Measurements from ENCODE around the gene CSMD2.
A peak's percentile ranks its signal among the peaks of the same experiment; 100 is the strongest.

CSMD2 gene

GRCh38 chr1:33928251-33928650 is 236.8 kb downstream of the CSMD2 start:
- no peak overlapping the region for H3K27ac ChIP-seq (ENCODE audit: low read depth, low read length, severe bottlenecking)
- H3K4me3 ChIP-seq (ENCODE audit: extremely low read depth, insufficient read depth, low read length, poor library complexity, severe bottlenecking) = no peak overlapping the region
- no peaks in the 10 kb centered on the region for H3K4me1 ChIP-seq (ENCODE audit: control insufficient read depth, insufficient read depth, low read length, poor library complexity, severe bottlenecking)
- no peaks in the 10 kb centered on the region for H3K36me3 ChIP-seq (ENCODE audit: control insufficient read depth, insufficient read depth, low read length)
- H3K9me3 ChIP-seq (ENCODE audit: control insufficient read depth, low read length) = no peaks in the 10 kb centered on the region

GRCh38 chr1:33927721-33928120 is 237.3 kb downstream of the CSMD2 start:
- no peak overlapping the region for H3K27ac ChIP-seq (ENCODE audit: low read depth, low read length, severe bottlenecking)
- H3K4me3 ChIP-seq (ENCODE audit: extremely low read depth, insufficient read depth, low read length, poor library complexity, severe bottlenecking) = no peak overlapping the region
- no peaks in the 10 kb centered on the region for H3K9me3 ChIP-seq (ENCODE audit: control insufficient read depth, low read length)
- WGBS, 2 experiments (ENCODE audit: insufficient coverage in 2 of 2) = 82 to 92% methylated on average over 1 to 2 of the region's 2 CpGs
- no peaks in the 10 kb centered on the region for H3K4me1 ChIP-seq (ENCODE audit: control insufficient read depth, insufficient read depth, low read length, poor library complexity, severe bottlenecking)
- no peaks in the 10 kb centered on the region for H3K36me3 ChIP-seq (ENCODE audit: control insufficient read depth, insufficient read depth, low read length)

- Histone ChIP-seq H3K27ac (ENCODE audit: low read depth, low read length, severe bottlenecking) (no peak overlapping the region), H3K4me3 (ENCODE audit: extremely low read depth, insufficient read depth, low read length, poor library complexity, severe bottlenecking) (no peak overlapping the region), H3K36me3 (ENCODE audit: control insufficient read depth, insufficient read depth, low read length) (no peaks in the 10 kb centered on the region), H3K9me3 (ENCODE audit: control insufficient read depth, low read length) (no peaks in the 10 kb centered on the region), H3K4me1 (ENCODE audit: control insufficient read depth, insufficient read depth, low read length, poor library complexity, severe bottlenecking) (no peaks in the 10 kb centered on the region)
- 92 to 97% methylated on average over 5 to 7 of the region's 8 CpGs for WGBS, 2 experiments (ENCODE audit: insufficient coverage in 2 of 2)
Measured at GRCh38 chr1:33925586-33925985, 239.4 kb downstream of the CSMD2 start.

GRCh38 chr1:33921281-33921680 is 243.7 kb downstream of the CSMD2 start:
- no peak overlapping the region for H3K27ac ChIP-seq (ENCODE audit: low read depth, low read length, severe bottlenecking)
- H3K4me3 ChIP-seq (ENCODE audit: extremely low read depth, insufficient read depth, low read length, poor library complexity, severe bottlenecking) = no peak overlapping the region
- WGBS, 2 experiments (ENCODE audit: insufficient coverage in 2 of 2) = 93 to 95% methylated on average over 3 to 4 of the region's 5 CpGs
- H3K4me1 ChIP-seq (ENCODE audit: control insufficient read depth, insufficient read depth, low read length, poor library complexity, severe bottlenecking) = no peaks in the 10 kb centered on the region
- H3K9me3 ChIP-seq (ENCODE audit: control insufficient read depth, low read length) = no peaks in the 10 kb centered on the region
- peaks cover 3% of the 10 kb centered on the region for H3K36me3 ChIP-seq (ENCODE audit: control insufficient read depth, insufficient read depth, low read length)

GRCh38 chr1:33918368-33918767 is 246.7 kb downstream of the CSMD2 start:
- Histone ChIP-seq H3K9me3 (ENCODE audit: control insufficient read depth, low read length) (no peaks in the 10 kb centered on the region), H3K27ac (ENCODE audit: low read depth, low read length, severe bottlenecking) (no peak overlapping the region), H3K4me1 (ENCODE audit: control insufficient read depth, insufficient read depth, low read length, poor library complexity, severe bottlenecking) (no peaks in the 10 kb centered on the region), H3K4me3 (ENCODE audit: extremely low read depth, insufficient read depth, low read length, poor library complexity, severe bottlenecking) (no peak overlapping the region), H3K36me3 (ENCODE audit: control insufficient read depth, insufficient read depth, low read length) (peaks cover 3% of the 10 kb centered on the region)
- WGBS, 2 experiments (ENCODE audit: insufficient coverage in 2 of 2) = 90 to 100% methylated on average over 1 of the region's 1 CpG

- peaks cover 3% of the 10 kb centered on the region for H3K36me3 ChIP-seq (ENCODE audit: control insufficient read depth, insufficient read depth, low read length)
- WGBS, 2 experiments (ENCODE audit: insufficient coverage in 2 of 2) = 87 to 88% methylated on average over 10 to 11 of the region's 11 CpGs
- no peak overlapping the region for H3K27ac ChIP-seq (ENCODE audit: low read depth, low read length, severe bottlenecking)
- H3K4me1 ChIP-seq (ENCODE audit: control insufficient read depth, insufficient read depth, low read length, poor library complexity, severe bottlenecking) = no peaks in the 10 kb centered on the region
- H3K9me3 ChIP-seq (ENCODE audit: control insufficient read depth, low read length) = no peaks in the 10 kb centered on the region
- H3K4me3 ChIP-seq (ENCODE audit: extremely low read depth, insufficient read depth, low read length, poor library complexity, severe bottlenecking) = no peak overlapping the region
Measured at GRCh38 chr1:33916786-33917185, 248.2 kb downstream of the CSMD2 start.

GRCh38 chr1:33914531-33914930 is 250.5 kb downstream of the CSMD2 start:
- H3K4me3 ChIP-seq (ENCODE audit: extremely low read depth, insufficient read depth, low read length, poor library complexity, severe bottlenecking) = no peak overlapping the region
- H3K36me3 ChIP-seq (ENCODE audit: control insufficient read depth, insufficient read depth, low read length) = peaks cover 3% of the 10 kb centered on the region
- H3K27ac ChIP-seq (ENCODE audit: low read depth, low read length, severe bottlenecking) = no peak overlapping the region
- H3K4me1 ChIP-seq (ENCODE audit: control insufficient read depth, insufficient read depth, low read length, poor library complexity, severe bottlenecking) = no peaks in the 10 kb centered on the region
- H3K9me3 ChIP-seq (ENCODE audit: control insufficient read depth, low read length) = no peaks in the 10 kb centered on the region
- WGBS, 2 experiments (ENCODE audit: insufficient coverage in 2 of 2) = 56 to 100% methylated on average over 1 to 2 of the region's 2 CpGs

- no peaks in the 10 kb centered on the region for H3K9me3 ChIP-seq (ENCODE audit: control insufficient read depth, low read length)
- no peaks in the 10 kb centered on the region for H3K36me3 ChIP-seq (ENCODE audit: control insufficient read depth, insufficient read depth, low read length)
- no peak overlapping the region for H3K4me3 ChIP-seq (ENCODE audit: extremely low read depth, insufficient read depth, low read length, poor library complexity, severe bottlenecking)
- peaks cover 4% of the 10 kb centered on the region for H3K4me1 ChIP-seq (ENCODE audit: control insufficient read depth, insufficient read depth, low read length, poor library complexity, severe bottlenecking)
- no peak overlapping the region for H3K27ac ChIP-seq (ENCODE audit: low read depth, low read length, severe bottlenecking)
- WGBS, 2 experiments (ENCODE audit: insufficient coverage in 2 of 2) = 90 to 93% methylated on average over 11 of the region's 11 CpGs
Measured at GRCh38 chr1:33908324-33908956, 256.6 kb downstream of the CSMD2 start.

- H3K4me3 ChIP-seq (ENCODE audit: extremely low read depth, insufficient read depth, low read length, poor library complexity, severe bottlenecking) = no peak overlapping the region
- H3K9me3 ChIP-seq (ENCODE audit: control insufficient read depth, low read length) = no peaks in the 10 kb centered on the region
- WGBS, 2 experiments (ENCODE audit: insufficient coverage in 2 of 2) = 82 to 100% methylated on average over 1 of the region's 1 CpG
- no peaks in the 10 kb centered on the region for H3K36me3 ChIP-seq (ENCODE audit: control insufficient read depth, insufficient read depth, low read length)
- H3K27ac ChIP-seq (ENCODE audit: low read depth, low read length, severe bottlenecking) = no peak overlapping the region
- peaks cover 17% of the 10 kb centered on the region for H3K4me1 ChIP-seq (ENCODE audit: control insufficient read depth, insufficient read depth, low read length, poor library complexity, severe bottlenecking)
Measured at GRCh38 chr1:33906156-33906555, 258.9 kb downstream of the CSMD2 start.

- peaks cover 17% of the 10 kb centered on the region for H3K4me1 ChIP-seq (ENCODE audit: control insufficient read depth, insufficient read depth, low read length, poor library complexity, severe bottlenecking)
- H3K4me3 ChIP-seq (ENCODE audit: extremely low read depth, insufficient read depth, low read length, poor library complexity, severe bottlenecking) = no peak overlapping the region
- H3K27ac ChIP-seq (ENCODE audit: low read depth, low read length, severe bottlenecking) = no peak overlapping the region
- 89 to 95% methylated on average over 3 of the region's 3 CpGs for WGBS, 2 experiments (ENCODE audit: insufficient coverage in 2 of 2)
- H3K36me3 ChIP-seq (ENCODE audit: control insufficient read depth, insufficient read depth, low read length) = no peaks in the 10 kb centered on the region
- H3K9me3 ChIP-seq (ENCODE audit: control insufficient read depth, low read length) = no peaks in the 10 kb centered on the region
Measured at GRCh38 chr1:33905241-33905640, 259.8 kb downstream of the CSMD2 start.

- peaks cover 17% of the 10 kb centered on the region for H3K4me1 ChIP-seq (ENCODE audit: control insufficient read depth, insufficient read depth, low read length, poor library complexity, severe bottlenecking)
- no peaks in the 10 kb centered on the region for H3K9me3 ChIP-seq (ENCODE audit: control insufficient read depth, low read length)
- H3K27ac ChIP-seq (ENCODE audit: low read depth, low read length, severe bottlenecking) = peak overlapping the region; percentile 76
- H3K4me3 ChIP-seq (ENCODE audit: extremely low read depth, insufficient read depth, low read length, poor library complexity, severe bottlenecking) = no peak overlapping the region
- no peaks in the 10 kb centered on the region for H3K36me3 ChIP-seq (ENCODE audit: control insufficient read depth, insufficient read depth, low read length)
- 25 to 41% methylated on average over 1 to 2 of the region's 2 CpGs for WGBS, 2 experiments (ENCODE audit: insufficient coverage in 2 of 2)
Measured at GRCh38 chr1:33903210-33903589, 261.8 kb downstream of the CSMD2 start.

Measured in mesodermal cell (in vitro differentiated cells).